K562 (cell line): ENCODE data around the gene FLAD1. TPM values are rescaled to one million over a fixed set of nuclear protein-coding genes. Genes with fewer than 3 reads are reported as not detected.

ENCODE experiments used
- CAMTA2 ChIP-seq: fragments of 250-450 bp; sonication (Bioruptor Pico); conservative IDR thresholded peaks from 2 replicates; pipeline ENCODE4 v1.5.1; 2022
- CEBPG ChIP-seq, 3 experiments: fragments of 200-800 bp in 1 of 3; sonication (Bioruptor generic) in 1 of 3; sonication (generic) in 1 of 3; formaldehyde crosslinking in 1 of 3; IDR thresholded peaks in 2 of 3; conservative IDR thresholded peaks in 1 of 3; 2 replicates each; pipeline versions ENCODE4 v1.6.1 to v1.8.0; 2016 to 2022; ENCODE audit warnings: missing compliant biosample characterization in 2 of 3, missing genetic modification characterization in 2 of 3, mild to moderate bottlenecking in 1 of 3, missing genetic modification reagents in 1 of 3
- CHCHD3 ChIP-seq: fragments of 250-450 bp; sonication (Bioruptor Pico); IDR thresholded peaks from 2 replicates; pipeline ENCODE4 v2.1.2; 2022; ENCODE audit warnings: mild to moderate bottlenecking
- CHD7 ChIP-seq: fragments of 200-600 bp; sonication (generic); IDR thresholded peaks from one replicate; pipeline ENCODE4 v1.6.1; 2012; ENCODE audit warnings: mild to moderate bottlenecking, low read depth, low read length, inconsistent platforms
- DACH1 ChIP-seq: fragments of 450-650 bp; IDR thresholded peaks from 2 replicates; pipeline ENCODE4 v1.6.1; 2018; ENCODE audit not compliant: partially characterized antibody
- EGR1 ChIP-seq: fragments of 450-650 bp; conservative IDR thresholded peaks from 2 replicates; pipeline ENCODE4 v1.6.1; 2017; ENCODE audit warnings: mild to moderate bottlenecking
- HES1 ChIP-seq: fragments of 450-650 bp; IDR thresholded peaks from 2 replicates; pipeline ENCODE4 v1.6.1; 2016; ENCODE audit warnings: low read depth, mild to moderate bottlenecking, moderate library complexity
- MTA2 ChIP-seq: fragments of 450-650 bp; IDR thresholded peaks from 2 replicates; pipeline ENCODE4 v1.6.1; 2016; ENCODE audit warnings: low read depth
- MYC ChIP-seq, 2 experiments: fragments of 250-450 bp in 1 of 2; sonication (Bioruptor Pico) in 1 of 2; IDR thresholded peaks; 2 replicates each; pipeline versions ENCODE4 v1.5.1 to v1.6.1; 2012 to 2021; ENCODE audit warnings: low read depth in 2 of 2, borderline replicate concordance in 1 of 2, improper control_type of control experiment in 1 of 2, low read length in 1 of 2, mild to moderate bottlenecking in 1 of 2, moderate library complexity in 1 of 2
- RBM25 ChIP-seq: fragments of 200-400 bp; formaldehyde crosslinking; IDR thresholded peaks from 2 replicates; pipeline ENCODE4 v1.6.1; 2018; ENCODE audit warnings: low read length, low read depth, moderate library complexity; ENCODE audit not compliant: severe bottlenecking
- RBM39 ChIP-seq: fragments of 200-400 bp; formaldehyde crosslinking; optimal IDR thresholded peaks from 2 replicates; pipeline ENCODE3; 2018; ENCODE audit warnings: low read depth, low read length
- SMAD3 ChIP-seq: fragments of 450-650 bp; formaldehyde crosslinking; conservative IDR thresholded peaks from 2 replicates; pipeline ENCODE4 v1.4.0; 2020; ENCODE audit warnings: mild to moderate bottlenecking
- TAF7 ChIP-seq: fragments of 450-650 bp; IDR thresholded peaks from 2 replicates; pipeline ENCODE4 v1.6.1; 2016; ENCODE audit warnings: missing genetic modification characterization, missing compliant biosample characterization
- WHSC1 ChIP-seq: IDR thresholded peaks from one replicate; pipeline ENCODE4 v1.6.1; 2012; ENCODE audit warnings: low read length, control low read depth, inconsistent platforms
- XRCC3 ChIP-seq: fragments of 450-650 bp; IDR thresholded peaks from 2 replicates; pipeline ENCODE4 v1.6.1; 2017; ENCODE audit warnings: mild to moderate bottlenecking, moderate library complexity
- YBX1 ChIP-seq: fragments of 450-650 bp; IDR thresholded peaks from 2 replicates; pipeline ENCODE4 v1.7.1; 2016; ENCODE audit warnings: mild to moderate bottlenecking
- ZNF785 ChIP-seq: fragments of 250-450 bp; sonication (Bioruptor Pico); IDR thresholded peaks from 2 replicates; pipeline ENCODE4 v1.4.0; 2020; ENCODE audit warnings: mild to moderate bottlenecking
- polyA plus RNA-seq, 8 experiments: library from polyadenylated mRNA; depleted of rRNA in 4 of 8; stranded (reverse) in 5 of 8; unstranded in 3 of 8; fragments of >200 nt; fragmentation: Nextera tagmentation in 2 of 8; fragmentation: Illumina TruSeq in 1 of 8; extraction: Ambion mirVana in 2 of 8; extraction: Trizol in 1 of 8; gene quantifications; 2 replicates each; pipeline versions ENCODE4 v1.2.1 to v1.2.3, GENCODE V29; 2011 to 2014; ENCODE audit warnings: inconsistent platforms in 1 of 8, missing spikeins in 1 of 8
- total RNA-seq, 7 experiments: library from RNA; depleted of rRNA in 6 of 7; stranded (reverse); fragments of >200 nt in 6 of 7; fragmentation: Illumina TruSeq in 2 of 7; extraction: Trizol in 2 of 7; gene quantifications; 2 replicates each; pipeline versions ENCODE4 v1.2.1 to v1.2.3, GENCODE V29; 2011 to 2021; ENCODE audit warnings: low replicate concordance in 1 of 7

The FLAD1 gene
- total and polyA plus RNA-seq, 9 of the 15 experiments (the other 6 are each of a cell fraction or from before 2014, with no cell fraction given): 24.9 to 85.8 (median 67.0) TPM

- TF ChIP-seq CHD7: no peak
- no peak for TF ChIP-seq HES1
- TF ChIP-seq YBX1: no peak
- no peak for TF ChIP-seq SMAD3 (CRISPR knock-in tag)
- TF ChIP-seq DACH1: no peak
- TF ChIP-seq CHCHD3 (CRISPR knock-in tag): no peak
- no peak for TF ChIP-seq ZNF785 (CRISPR knock-in tag)
- TF ChIP-seq XRCC3: no peak
- TF ChIP-seq WHSC1: no peak
- TF ChIP-seq MTA2: no peak
- TF ChIP-seq MYC (IDR thresholded peaks at IDR 0.05; ENCODE audit: low read depth, low read length): peak; percentile 93
- peak; percentile 73; the same call in 1 of the 2 replicates for TF ChIP-seq MYC (CRISPR knock-in tag; IDR thresholded peaks at IDR 0.05; ENCODE audit: borderline replicate concordance, low read depth)
- TF ChIP-seq CAMTA2 (CRISPR knock-in tag): no peak
- TF ChIP-seq RBM25: no peak
- TF ChIP-seq TAF7 (tag): peak; percentile 56; the same call in 1 of the 2 replicates
- TF ChIP-seq CEBPG (CRISPR knock-in tag; IDR thresholded peaks at IDR 0.05): no peak
- no peak for TF ChIP-seq CEBPG (tag; conservative IDR thresholded peaks at IDR 0.05 in 1 of 2, IDR thresholded peaks at IDR 0.05 in 1 of 2)
- no peak; the same call in 1 of the 2 replicates for TF ChIP-seq EGR1
- TF ChIP-seq RBM39: no peak
These were observed 46.5 kb upstream of the FLAD1 start, which contains the start of gene PMVK (continued) for GRCh38 chr1:154936555-154937084.
